GM21576 (cell line): ENCODE data around the gene MYO1A.
A peak's percentile ranks its signal among the peaks of the same experiment; 100 is the strongest.
"Not testable (repeated sequence)": the region's sequence is repeated elsewhere in the genome, so short reads cannot be mapped to it uniquely, and the experiment has no call there.

Experiments
- ATAC-seq: cut with Tn5 transposase; IDR thresholded peaks from one replicate; pipeline ENCODE4 v1.9.1; 2021; ENCODE audit warnings: mild to moderate bottlenecking, moderate library complexity; ENCODE audit not compliant: unreplicated experiment

The MYO1A gene

GRCh38 chr12:57087691-57088353, 37.9 kb upstream of the MYO1A start:
- peak; percentile 36 for ATAC-seq

GRCh38 chr12:57087010-57087690, 37.2 kb upstream of the MYO1A start:
- peak; percentile 26 for ATAC-seq

- ATAC-seq = no peak
Measured at GRCh38 chr12:57086493-57087009, 36.6 kb upstream of the MYO1A start.

DNA sequence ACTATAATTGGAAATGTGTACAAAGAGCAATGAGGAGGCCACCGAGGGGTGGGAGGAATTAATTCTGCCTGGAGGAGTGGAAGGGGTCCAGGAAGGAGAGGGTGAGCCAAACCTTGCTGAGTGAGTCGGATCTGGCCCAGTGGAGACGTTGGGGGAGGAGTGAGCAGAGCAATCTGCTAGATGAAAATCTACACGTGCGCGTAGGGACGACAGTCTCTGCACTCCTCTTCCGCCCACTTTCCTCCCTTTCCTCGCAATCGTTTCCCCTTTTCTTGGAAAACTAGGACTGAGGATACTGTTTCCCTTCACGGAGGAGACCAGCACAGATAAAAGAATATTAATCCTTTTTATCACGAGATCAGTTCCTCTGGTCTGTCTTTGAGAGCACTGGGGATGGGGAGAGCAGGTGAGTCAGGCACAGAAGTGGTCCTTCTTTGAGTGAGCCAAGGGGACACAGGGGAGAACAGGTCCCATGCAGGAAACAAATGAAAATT, 36.1 kb upstream of the MYO1A start:
- ATAC-seq = no peak

- no peak for ATAC-seq
Measured at GRCh38 chr12:57080855-57081254, 30.9 kb upstream of the MYO1A start.

- no peak for ATAC-seq
Measured at GRCh38 chr12:57079821-57080220, 29.9 kb upstream of the MYO1A start.

DNA sequence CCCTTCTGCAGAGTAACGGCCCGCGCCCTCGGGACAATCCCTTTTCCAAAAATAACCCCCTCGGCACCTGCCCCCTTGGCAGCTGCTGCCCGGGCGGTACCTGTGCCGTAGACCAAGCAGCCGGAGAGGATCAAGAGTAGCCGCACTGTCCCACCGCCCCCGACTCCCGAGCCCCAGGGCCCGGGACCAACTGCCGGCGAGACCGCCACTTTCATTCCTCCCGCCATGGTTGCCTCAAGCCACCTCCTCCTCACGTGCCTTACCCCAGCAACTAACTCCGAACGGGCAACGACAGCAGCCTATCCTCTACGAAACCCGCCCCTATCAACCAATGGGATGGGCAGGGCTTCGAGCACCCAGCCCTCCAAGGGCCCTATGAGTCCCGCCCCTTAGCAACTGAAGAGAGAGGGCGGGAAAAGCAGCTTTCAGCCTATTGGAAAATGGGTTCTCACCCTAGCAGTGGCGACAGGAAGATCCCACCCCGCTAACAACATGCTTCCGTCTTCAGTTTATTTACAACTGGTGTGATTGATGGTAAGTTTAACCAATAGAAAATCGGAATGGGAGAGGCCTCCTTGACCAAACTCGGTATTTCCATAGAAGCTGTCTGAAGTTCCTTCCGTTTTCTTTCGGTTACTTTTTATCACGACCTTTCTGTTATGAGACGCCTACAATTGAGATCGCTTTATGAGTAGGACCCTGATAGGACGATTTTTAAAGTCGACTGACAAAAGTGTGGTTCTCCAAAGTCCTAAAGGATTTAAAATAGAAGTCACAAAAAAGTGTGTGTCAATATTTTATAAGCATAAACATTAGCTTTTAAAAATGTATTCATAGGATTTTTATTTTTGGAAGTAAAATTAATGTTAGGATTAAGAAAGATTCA, 28.8 kb upstream of the MYO1A start, which contains the start of gene NEMP1:
NEMP1 (minus strand) TSS at position 273 of the 886 bp plus-strand sequence; CDS start at position 227, 46 bp downstream.
- ATAC-seq = peak; percentile 95

GRCh38 chr12:57073566-57074450, 23.9 kb upstream of the MYO1A start:
- not testable (repeated sequence) for ATAC-seq

GRCh38 chr12:57072661-57073060, 22.7 kb upstream of the MYO1A start:
- ATAC-seq = no peak

GRCh38 chr12:57069523-57069922, 19.6 kb upstream of the MYO1A start:
- ATAC-seq = peak; percentile 73

DNA sequence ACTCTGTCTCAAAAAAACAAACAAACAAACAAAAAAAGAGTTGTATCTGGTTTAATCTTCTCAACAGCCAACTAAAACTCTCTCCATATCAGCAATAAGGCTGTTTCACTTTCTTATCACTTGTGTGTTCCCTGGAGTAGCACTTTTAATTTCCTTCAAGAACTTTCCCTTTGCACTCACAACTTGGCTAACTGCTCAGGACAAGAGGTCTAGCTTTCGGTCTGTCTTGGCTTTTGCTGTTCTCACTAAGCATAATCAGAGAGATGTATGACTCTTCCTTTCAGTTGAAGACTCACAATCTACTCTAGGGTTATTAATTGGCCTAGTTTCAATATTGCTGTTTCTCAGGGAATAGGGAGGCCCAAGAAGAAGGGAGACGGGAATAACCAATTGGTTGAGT, 16.3 kb upstream of the MYO1A start:
- ATAC-seq = no peak

DNA sequence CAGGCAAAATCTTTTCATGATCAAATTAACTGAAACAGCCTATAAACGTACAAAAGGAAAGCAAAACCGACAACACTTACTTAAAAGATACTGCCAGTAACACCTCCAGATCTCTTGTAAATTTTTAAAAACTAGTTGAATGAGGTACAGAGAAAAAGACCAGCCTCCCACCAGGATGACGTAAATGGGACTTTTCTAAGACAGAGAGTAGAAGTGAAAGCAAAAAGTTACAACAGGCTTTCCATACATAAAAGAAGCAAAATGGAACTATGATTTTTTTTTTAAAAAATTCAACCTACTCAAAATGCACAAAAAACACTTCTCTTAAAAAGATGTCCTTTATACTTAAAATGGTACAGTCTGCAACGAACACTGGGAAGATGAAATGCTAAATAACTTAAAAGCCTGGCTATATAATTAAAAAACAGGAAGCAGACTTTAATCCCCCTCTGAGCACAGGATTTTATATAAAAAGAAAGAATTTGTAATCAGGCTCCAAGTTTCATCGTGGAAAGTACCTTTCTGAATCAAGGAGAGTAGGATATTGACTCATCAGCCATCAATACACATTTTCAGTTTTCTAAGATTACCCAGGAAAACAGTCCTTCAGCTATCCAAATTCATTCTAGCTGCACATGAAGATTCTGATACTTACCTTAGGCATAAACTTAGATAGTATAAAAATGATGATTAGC, 14.2 kb upstream of the MYO1A start:
- peak; percentile 84 for ATAC-seq

DNA sequence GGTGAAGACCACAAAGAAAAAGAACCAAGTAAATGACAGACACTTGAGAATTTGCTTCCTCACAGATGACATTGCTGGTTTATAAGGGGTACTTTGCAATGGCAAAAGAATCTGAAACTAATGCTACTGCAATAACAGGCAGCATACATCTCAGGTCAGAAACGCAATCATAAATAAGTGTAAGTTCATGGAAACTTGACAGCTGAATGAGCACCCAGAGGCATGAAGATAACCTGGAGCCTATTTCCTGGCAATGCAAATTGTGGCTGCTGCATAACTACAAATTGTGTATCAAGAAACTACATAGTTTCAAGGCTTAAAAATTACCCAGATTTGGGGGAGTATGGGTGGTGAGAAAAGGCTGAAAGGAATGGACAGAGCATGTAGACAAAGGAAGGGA, 8.5 kb upstream of the MYO1A start:
- no peak for ATAC-seq

DNA sequence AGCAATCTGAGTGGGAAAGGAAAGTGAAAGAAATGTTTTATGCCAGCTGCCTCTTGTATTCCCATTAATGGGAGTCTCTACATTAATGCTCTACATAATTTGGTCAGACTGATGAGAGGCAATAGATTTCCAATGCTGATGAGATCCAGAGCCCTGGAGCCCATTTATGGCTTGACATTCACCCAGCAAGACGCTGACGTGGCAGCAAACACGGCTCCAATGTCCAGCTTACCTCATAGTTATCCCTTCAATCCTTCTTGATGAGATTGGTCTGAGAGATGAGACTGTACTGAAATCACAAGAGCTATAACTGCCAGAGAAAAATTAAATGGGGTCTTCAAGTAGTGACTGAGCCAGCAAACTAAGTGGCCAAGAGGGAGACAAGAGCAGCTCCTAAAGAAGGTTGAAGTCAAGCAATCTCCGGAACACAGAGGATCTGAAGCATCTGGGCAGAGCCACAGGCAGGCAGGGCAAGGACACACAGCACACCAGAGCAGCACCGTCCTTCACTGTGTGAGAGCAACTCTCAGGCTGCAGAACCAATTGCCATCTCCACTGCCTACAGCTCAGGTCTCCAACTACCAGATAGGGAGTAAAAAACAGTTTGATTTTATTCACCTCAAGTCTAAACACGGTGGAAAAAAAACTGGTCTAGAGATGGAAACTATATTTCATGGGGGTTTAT, 7.3 kb upstream of the MYO1A start:
- no peak for ATAC-seq

DNA sequence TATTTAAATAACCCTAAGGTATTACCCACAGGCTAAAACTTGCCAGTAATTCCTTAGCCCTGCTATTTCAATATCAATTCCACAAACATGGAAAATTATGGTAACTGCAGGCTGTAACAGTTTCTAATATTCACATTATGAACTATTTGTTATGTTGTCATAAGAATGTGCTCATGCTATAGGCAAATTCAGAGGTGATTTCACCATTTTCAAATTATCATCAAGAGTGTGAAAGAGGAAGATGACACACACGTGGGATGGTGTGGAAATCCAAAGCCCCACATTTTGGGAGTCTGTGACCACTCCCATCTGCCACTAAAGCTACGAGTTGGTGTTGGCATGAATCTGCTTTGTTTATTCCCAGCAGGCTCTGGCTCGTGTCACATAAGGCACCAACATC, 5.9 kb upstream of the MYO1A start:
- no peak for ATAC-seq

DNA sequence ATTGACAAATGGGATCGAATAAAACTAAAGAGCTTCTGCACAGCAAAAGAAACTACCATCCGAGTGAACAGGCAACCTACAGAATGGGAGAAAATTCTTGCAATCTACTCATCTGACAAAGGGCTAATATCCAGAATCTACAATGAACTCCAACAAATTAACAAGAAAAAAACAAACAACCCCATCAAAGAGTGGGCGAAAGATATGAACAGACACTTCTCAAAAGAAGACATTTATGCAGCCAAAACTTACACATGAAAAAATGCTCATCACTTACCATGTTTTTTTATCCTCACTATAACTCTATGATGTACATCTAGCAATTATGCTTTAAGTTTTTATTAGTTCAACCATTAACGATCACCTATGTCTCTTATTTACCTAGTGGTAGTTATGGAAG, 4.0 kb upstream of the MYO1A start:
- ATAC-seq = not testable (repeated sequence)

DNA sequence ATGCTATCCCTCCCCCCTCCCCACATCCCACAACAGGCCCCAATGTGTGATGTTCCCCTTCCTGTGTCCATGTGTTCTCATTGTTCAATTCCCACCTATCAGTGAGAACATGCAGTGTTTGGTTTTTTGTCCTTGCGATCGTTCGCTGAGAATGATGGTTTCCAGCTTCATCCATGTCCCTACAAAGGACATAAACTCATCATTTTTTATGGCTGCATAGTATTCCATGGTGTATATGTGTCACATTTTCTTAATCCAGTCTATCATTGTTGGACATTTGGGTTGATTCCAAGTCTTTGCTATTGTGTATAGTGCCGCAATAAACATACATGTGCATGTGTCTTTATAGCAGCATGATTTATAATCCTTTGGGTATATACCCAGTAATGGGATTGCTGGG, 3.2 kb upstream of the MYO1A start:
- not testable (repeated sequence) for ATAC-seq

DNA sequence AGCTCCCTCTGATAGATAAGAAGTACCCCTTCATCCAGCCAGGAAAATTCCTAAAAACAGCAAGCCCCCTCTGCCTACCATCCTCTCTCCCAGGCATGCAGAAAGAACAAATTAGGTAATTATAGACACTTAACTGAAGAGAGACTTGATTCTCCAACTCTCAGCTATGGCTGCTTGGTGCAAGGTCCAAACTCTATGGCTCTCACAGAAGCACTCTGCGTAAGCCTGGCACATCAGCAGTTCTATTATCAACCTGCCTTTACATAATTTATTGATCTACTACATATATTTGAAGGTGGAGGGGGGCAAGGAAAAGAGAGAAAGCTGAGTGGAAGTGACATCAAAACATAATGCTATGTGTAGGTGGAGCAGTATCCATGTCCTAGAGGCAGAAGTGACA, 1.1 kb upstream of the MYO1A start:
- no peak for ATAC-seq

GRCh38 chr12:57049119-57049446, 846 bp downstream of the MYO1A start:
- no peak for ATAC-seq
